Neural progenitor cell (in vitro differentiated cells): ENCODE measurements around the gene LRRC8A. TPM values are rescaled to one million over a fixed set of nuclear protein-coding genes. Genes with fewer than 3 reads are reported as not detected.
"Not testable (repeated sequence)": the region's sequence is repeated elsewhere in the genome, so short reads cannot be mapped to it uniquely, and the experiment has no call there.

Experiments used
- DNase-seq: peaks from one replicate; pipeline ENCODE4 v3.0.0-alpha.2; 2016; ENCODE audit warnings: low spot score
- H2AFZ ChIP-seq: fragments of 200-600 bp; sonication (generic); replicated peaks from 2 replicates; pipeline ENCODE4 v1.6.1; 2016; ENCODE audit warnings: antibody characterized with exemption
- H3F3A ChIP-seq: fragments of 200-600 bp; sonication (generic); 2 replicates; pipeline ENCODE4 v1.6.1; 2016; ENCODE audit warnings: antibody characterized with exemption, low read depth
- H3K27ac ChIP-seq: fragments of 200-600 bp; sonication (generic); 2 replicates; pipeline ENCODE4 v1.5.1; 2016; ENCODE audit warnings: mild to moderate bottlenecking
- H3K27me3 ChIP-seq: fragments of 200-600 bp; sonication (generic); 2 replicates; pipeline ENCODE4 v1.6.1; 2016; ENCODE audit warnings: mild to moderate bottlenecking, moderate library complexity
- H3K36me3 ChIP-seq: fragments of 200-600 bp; sonication (generic); 2 replicates; pipeline ENCODE4 v1.5.1; 2016
- H3K4me1 ChIP-seq: fragments of 200-600 bp; sonication (generic); 2 replicates; pipeline ENCODE4 v1.6.1; 2016; ENCODE audit warnings: mixed run types
- H3K4me2 ChIP-seq: fragments of 200-600 bp; sonication (generic); 2 replicates; pipeline ENCODE4 v1.6.1; 2016
- H3K4me3 ChIP-seq: fragments of 200-600 bp; sonication (generic); 2 replicates; pipeline ENCODE4 v1.5.1; 2016
- H3K79me2 ChIP-seq: fragments of 200-600 bp; sonication (generic); 2 replicates; pipeline ENCODE4 v1.6.1; 2016; ENCODE audit warnings: low read depth
- H3K9ac ChIP-seq: fragments of 200-600 bp; sonication (generic); 2 replicates; pipeline ENCODE4 v1.6.1; 2016
- H3K9me3 ChIP-seq: fragments of 200-600 bp; sonication (generic); 2 replicates; pipeline ENCODE4 v1.5.1; 2016; ENCODE audit warnings: low read depth
- H4K20me1 ChIP-seq: fragments of 200-600 bp; sonication (generic); 2 replicates; pipeline ENCODE4 v1.6.1; 2016; ENCODE audit warnings: low read depth
- H3K27ac Mint-ChIP-seq: 3 replicates; pipeline ENCODE4 v1.8.0; 2021; ENCODE audit warnings: mixed read lengths
- H3K27me3 Mint-ChIP-seq: 2 replicates; pipeline ENCODE4 v1.8.0; 2022; ENCODE audit warnings: low read depth, mild to moderate bottlenecking, inconsistent platforms, moderate library complexity, mixed read lengths; ENCODE audit not compliant: insufficient read depth
- H3K36me3 Mint-ChIP-seq: 3 replicates; pipeline ENCODE4 v1.8.0; 2021; ENCODE audit warnings: mixed read lengths
- H3K4me1 Mint-ChIP-seq: 3 replicates; pipeline ENCODE4 v1.8.0; 2021; ENCODE audit warnings: mixed read lengths
- H3K4me3 Mint-ChIP-seq: 3 replicates; pipeline ENCODE4 v1.8.0; 2021; ENCODE audit warnings: mild to moderate bottlenecking, moderate library complexity, mixed read lengths
- H3K9me3 Mint-ChIP-seq: 3 replicates; pipeline ENCODE4 v1.8.0; 2020; ENCODE audit warnings: mixed read lengths
- CTCF ChIP-seq: fragments of 200-600 bp; sonication (generic); IDR thresholded peaks from 2 replicates; pipeline ENCODE4 v1.5.1; 2017; ENCODE audit warnings: antibody characterized with exemption, mild to moderate bottlenecking
- EZH2 ChIP-seq: fragments of 200-600 bp; sonication (generic); IDR thresholded peaks from 2 replicates; pipeline ENCODE4 v1.6.1; 2017; ENCODE audit warnings: antibody characterized with exemption, mild to moderate bottlenecking, moderate library complexity
- EZH2phosphoT487 ChIP-seq: fragments of 200-600 bp; sonication (generic); IDR thresholded peaks from 2 replicates; pipeline ENCODE4 v1.6.1; 2017; ENCODE audit warnings: antibody characterized with exemption
- total RNA-seq: library from RNA; depleted of rRNA; stranded (reverse); fragments of >200 nt; gene quantifications from 2 replicates; pipeline ENCODE4 v1.2.3, GENCODE V29; 2015; ENCODE audit warnings: low replicate concordance

Gene LRRC8A
- total RNA-seq, 1 donor from 2014 or later = 17.1 TPM

- H3K27me3 Mint-ChIP-seq = peaks cover under 1% of the 10 kb centered on the region
- H3K27ac Mint-ChIP-seq = no peak overlapping the region
- H3K79me2 ChIP-seq = peaks cover 6% of the 10 kb centered on the region
- peak overlapping the region; percentile 14 for H3K4me3 Mint-ChIP-seq
- H3K36me3 Mint-ChIP-seq = peaks cover 8% of the 10 kb centered on the region
- H4K20me1 ChIP-seq = no peaks in the 10 kb centered on the region
- peaks cover 8% of the 10 kb centered on the region for H3K4me1 Mint-ChIP-seq
- no peaks in the 10 kb centered on the region for H3K4me1 ChIP-seq
- no peaks in the 10 kb centered on the region for H3K9me3 ChIP-seq
- no peaks in the 10 kb centered on the region for H3K9me3 Mint-ChIP-seq
- H3K4me2 ChIP-seq = no peak overlapping the region
- TF ChIP-seq EZH2 (no peak), CTCF (no peak), EZH2phosphoT487 (no peak)
- H3K27ac ChIP-seq = no peak overlapping the region
- peak overlapping the region; percentile 7 for H3K9ac ChIP-seq
- H3K36me3 ChIP-seq = no peaks in the 10 kb centered on the region
- H3K27me3 ChIP-seq = no peaks in the 10 kb centered on the region
- no peak overlapping the region for H2AFZ ChIP-seq
- H3F3A ChIP-seq = no peaks in the 10 kb centered on the region
- H3K4me3 ChIP-seq = no peak overlapping the region
- DNase-seq = no peak
Measured at GRCh38 chr9:128940946-128941755, 59.2 kb downstream of the LRRC8A start.

- H3F3A ChIP-seq = peaks cover 6% of the 10 kb centered on the region
- H4K20me1 ChIP-seq = no peaks in the 10 kb centered on the region
- Mint-ChIP-seq H3K27me3 (no peaks in the 10 kb centered on the region), H3K4me1 (peaks cover 20% of the 10 kb centered on the region), H3K9me3 (no peaks in the 10 kb centered on the region), H3K27ac (no peak overlapping the region), H3K36me3 (peaks cover 13% of the 10 kb centered on the region), H3K4me3 (no peak overlapping the region)
- no peak overlapping the region for H2AFZ ChIP-seq
- H3K9ac ChIP-seq = no peak overlapping the region
- H3K9me3 ChIP-seq = no peaks in the 10 kb centered on the region
- peaks cover 29% of the 10 kb centered on the region for H3K79me2 ChIP-seq
- TF ChIP-seq EZH2phosphoT487 (no peak), EZH2 (no peak), CTCF (no peak)
- no peak overlapping the region for H3K4me2 ChIP-seq
- no peak overlapping the region for H3K27ac ChIP-seq
- DNase-seq = no peak
- no peaks in the 10 kb centered on the region for H3K36me3 ChIP-seq
- H3K4me3 ChIP-seq = no peak overlapping the region
- no peaks in the 10 kb centered on the region for H3K27me3 ChIP-seq
- peaks cover 5% of the 10 kb centered on the region for H3K4me1 ChIP-seq
Measured at GRCh38 chr9:128943832-128944620, 62.1 kb downstream of the LRRC8A start.

DNA sequence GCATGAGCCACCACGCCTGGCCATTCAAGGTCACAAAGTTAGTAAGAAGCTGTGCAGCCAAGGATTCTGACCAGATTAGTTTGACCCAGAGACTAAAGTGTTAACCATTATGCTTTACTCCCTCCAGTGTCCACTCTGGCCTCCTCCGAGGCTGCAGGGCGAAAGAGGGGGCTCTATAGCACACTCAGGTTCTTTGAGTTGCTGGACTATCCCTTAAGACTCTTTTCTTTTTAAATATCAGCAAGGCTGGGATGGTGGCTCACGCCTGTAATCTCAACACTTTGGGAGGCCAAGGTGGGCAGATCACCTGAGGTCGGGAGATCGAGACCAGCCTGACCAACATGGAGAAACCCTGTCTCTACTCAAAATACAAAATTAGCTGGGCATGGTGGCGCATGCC lies 63.0 kb downstream of the LRRC8A start:
- H4K20me1 ChIP-seq, H3K4me2 ChIP-seq, H3K9me3 Mint-ChIP-seq, H3K27me3 ChIP-seq, DNase-seq, H3K27ac ChIP-seq, H3K4me3 ChIP-seq, H3K27me3 Mint-ChIP-seq, H3K36me3 ChIP-seq, H3K9me3 ChIP-seq, H2AFZ ChIP-seq, H3K9ac ChIP-seq, H3K27ac Mint-ChIP-seq, H3F3A ChIP-seq, H3K4me3 Mint-ChIP-seq, H3K4me1 ChIP-seq: not testable (repeated sequence)
- peaks cover 36% of the 10 kb centered on the region for H3K79me2 ChIP-seq
- Mint-ChIP-seq H3K4me1 (peaks cover 20% of the 10 kb centered on the region), H3K36me3 (peaks cover 13% of the 10 kb centered on the region)
